AG09319 (cell line): ENCODE measurements around the gene RET.

Source experiments
- DNase-seq: peaks from one replicate; pipeline ENCODE4 v3.0.0-alpha.2; 2010; ENCODE audit warnings: low read depth; ENCODE audit errors: extremely low read depth
- CTCF ChIP-seq: IDR thresholded peaks from 2 replicates; pipeline ENCODE4 v1.5.1; 2011; ENCODE audit warnings: low read depth, mild to moderate bottlenecking, inconsistent platforms, low read length, moderate library complexity

Gene RET

GRCh38 chr10:43082746-43083145 is 5.9 kb downstream of the RET start:
- no peak for TF ChIP-seq CTCF
- no peak for DNase-seq

GRCh38 chr10:43083764-43084163 is 6.9 kb downstream of the RET start:
- no peak for DNase-seq

GRCh38 chr10:43084812-43085211 is 7.9 kb downstream of the RET start:
- no peak for DNase-seq
- TF ChIP-seq CTCF = no peak

More at GRCh38 chr10:43083764-43084163, 6.9 kb downstream of the RET start:
- no peak for TF ChIP-seq CTCF

- TF ChIP-seq CTCF = no peak
- DNase-seq = no peak
Measured at GRCh38 chr10:43086321-43086942, 9.6 kb downstream of the RET start.

DNA sequence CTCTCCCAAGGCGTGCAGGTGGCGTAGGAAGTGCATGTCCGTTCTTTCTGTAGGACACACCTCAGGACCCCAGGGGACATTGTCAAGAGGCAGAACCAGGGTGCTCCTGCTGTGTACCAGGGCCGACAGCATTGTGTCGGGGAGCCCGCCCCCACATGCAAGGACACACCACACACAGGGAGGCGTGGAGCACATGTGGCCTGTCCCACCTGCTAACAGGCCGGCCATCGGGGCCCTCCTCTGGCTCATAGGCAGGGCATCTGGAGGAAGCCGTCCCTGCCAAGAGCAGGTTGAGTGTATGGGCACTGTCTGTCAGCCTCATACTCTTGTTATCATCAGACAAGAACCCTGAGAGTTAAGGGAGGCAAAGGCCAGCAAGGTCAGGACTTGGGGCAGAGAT is 12.7 kb downstream of the RET start:
- no peak for TF ChIP-seq CTCF
- no peak for DNase-seq

DNA sequence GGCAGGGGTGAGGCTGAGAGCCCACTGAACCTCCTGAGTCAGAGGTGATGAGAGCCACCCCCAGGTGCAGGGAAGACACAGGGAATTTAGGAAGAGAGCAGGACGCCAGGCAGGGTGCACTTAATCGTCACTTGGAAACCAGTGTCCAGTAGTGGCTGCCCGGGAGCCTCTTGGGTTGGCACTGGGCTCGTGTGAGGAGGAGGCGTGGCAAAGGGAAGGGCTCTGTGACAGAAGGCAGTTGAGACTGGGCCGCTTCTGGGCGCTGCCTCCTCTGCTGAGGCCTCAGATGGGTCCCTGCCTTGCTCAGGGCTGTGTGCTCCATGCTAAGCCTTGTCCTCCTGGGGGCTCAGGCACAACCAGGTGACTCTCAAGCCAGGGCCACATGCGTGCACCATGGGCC is 13.3 kb downstream of the RET start:
- no peak for TF ChIP-seq CTCF
- no peak for DNase-seq

- no peak for DNase-seq
- TF ChIP-seq CTCF = no peak
Measured at GRCh38 chr10:43090664-43091063, 13.8 kb downstream of the RET start.
